NT2/D1 (cell line): ENCODE results near the gene PDE8A.
"Not testable (repeated sequence)": the region's sequence is repeated elsewhere in the genome, so short reads cannot be mapped to it uniquely, and the experiment has no call there.

Experiments
- DNase-seq: peaks from one replicate; pipeline ENCODE4 v3.0.0-alpha.2; 2011; ENCODE audit warnings: low read depth, low spot score
- H3K27me3 ChIP-seq: 2 replicates; pipeline ENCODE4 v1.6.0; 2011; ENCODE audit warnings: mild to moderate bottlenecking; ENCODE audit not compliant: insufficient read length, insufficient read depth
- H3K36me3 ChIP-seq: 2 replicates; pipeline ENCODE4 v1.6.1; 2011; ENCODE audit warnings: mild to moderate bottlenecking, low read length, mixed read lengths; ENCODE audit not compliant: insufficient read depth, insufficient read length
- H3K4me1 ChIP-seq: 2 replicates; pipeline ENCODE4 v1.5.1; 2011; ENCODE audit not compliant: insufficient read depth, insufficient read length
- H3K4me3 ChIP-seq: 2 replicates; pipeline ENCODE4 v1.5.1; 2011; ENCODE audit warnings: low read depth; ENCODE audit not compliant: insufficient read length
- H3K9ac ChIP-seq: 2 replicates; pipeline ENCODE4 v1.6.0; 2011; ENCODE audit warnings: low read depth; ENCODE audit not compliant: insufficient read length
- H3K9me3 ChIP-seq: 2 replicates; pipeline ENCODE4 v1.5.1; 2011; ENCODE audit warnings: mild to moderate bottlenecking, low read length; ENCODE audit not compliant: insufficient read depth
- SUZ12 ChIP-seq: IDR thresholded peaks from 2 replicates; pipeline ENCODE4 v1.6.1; 2011; ENCODE audit not compliant: insufficient read length, insufficient read depth; ENCODE audit errors: extremely low read depth
- YY1 ChIP-seq: IDR thresholded peaks from 2 replicates; pipeline ENCODE4 v1.6.1; 2011; ENCODE audit not compliant: insufficient read length, insufficient read depth
- ZNF274 ChIP-seq: IDR thresholded peaks from 2 replicates; pipeline ENCODE4 v1.6.1; 2011; ENCODE audit warnings: mild to moderate bottlenecking, low read depth, low read length

PDE8A gene

GRCh38 chr15:85167568-85167967, 185.9 kb downstream of the PDE8A start:
- TF ChIP-seq ZNF274 (no peak), SUZ12 (no peak)

GRCh38 chr15:85168642-85169173, 187.1 kb downstream of the PDE8A start:
- no peaks in the 10 kb centered on the region for H3K4me1 ChIP-seq
- H3K4me3 ChIP-seq: no peak overlapping the region
- peaks cover 41% of the 10 kb centered on the region for H3K9me3 ChIP-seq
- H3K36me3 ChIP-seq: no peaks in the 10 kb centered on the region
- no peaks in the 10 kb centered on the region for H3K27me3 ChIP-seq
- peak; percentile 40 for DNase-seq
- H3K9ac ChIP-seq: no peak overlapping the region
- no peak for TF ChIP-seq YY1
- TF ChIP-seq SUZ12: no peak
- TF ChIP-seq ZNF274: no peak

More at GRCh38 chr15:85167568-85167967, 185.9 kb downstream of the PDE8A start:
- no peak for DNase-seq
- Histone ChIP-seq H3K27me3 (no peaks in the 10 kb centered on the region), H3K4me1 (no peaks in the 10 kb centered on the region), H3K9me3 (peaks cover 36% of the 10 kb centered on the region), H3K4me3 (no peak overlapping the region), H3K36me3 (no peaks in the 10 kb centered on the region), H3K9ac (no peak overlapping the region)

- Histone ChIP-seq H3K9ac (no peak overlapping the region), H3K27me3 (no peaks in the 10 kb centered on the region), H3K4me3 (no peak overlapping the region), H3K4me1 (no peaks in the 10 kb centered on the region), H3K36me3 (no peaks in the 10 kb centered on the region), H3K9me3 (peaks cover 33% of the 10 kb centered on the region)
- no peak for TF ChIP-seq SUZ12
- TF ChIP-seq YY1: no peak
- no peak for TF ChIP-seq ZNF274
- DNase-seq: no peak
Observed at GRCh38 chr15:85171736-85172135, 190.1 kb downstream of the PDE8A start.

DNA sequence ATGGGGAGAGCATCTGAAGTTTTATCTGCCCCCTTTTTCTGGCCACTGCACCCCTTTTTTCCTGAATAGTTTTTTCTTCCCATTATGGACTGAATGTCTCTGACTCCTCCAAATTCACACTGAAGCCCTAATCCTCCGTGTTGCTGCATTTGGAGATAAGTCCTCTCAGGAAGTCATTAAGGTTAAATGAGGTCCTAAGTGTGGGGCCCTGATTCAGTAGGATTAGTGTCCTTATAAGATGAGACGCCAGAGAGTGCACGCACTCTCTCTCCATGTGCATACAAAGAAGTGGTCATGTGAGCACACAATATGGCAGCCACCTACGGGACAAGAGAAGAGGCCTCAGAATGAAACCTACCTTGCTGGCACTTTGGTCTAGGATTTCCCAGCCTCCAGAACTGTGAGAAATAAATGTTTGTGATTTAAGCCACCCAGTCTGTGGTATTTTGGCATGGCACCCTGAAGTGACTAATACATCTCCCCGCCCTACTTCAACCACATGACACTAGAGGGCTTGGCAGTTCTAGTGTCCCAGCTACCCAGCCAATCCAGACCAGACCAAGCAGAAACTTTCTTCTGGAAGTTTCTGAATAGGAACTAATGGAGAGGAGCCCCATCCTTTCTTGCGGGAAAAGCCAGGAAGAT, 191.3 kb downstream of the PDE8A start:
- DNase-seq: no peak
- no peaks in the 10 kb centered on the region for H3K36me3 ChIP-seq
- H3K9ac ChIP-seq: no peak overlapping the region
- no peak for TF ChIP-seq ZNF274
- TF ChIP-seq YY1: no peak
- TF ChIP-seq SUZ12: no peak
- H3K27me3 ChIP-seq: no peaks in the 10 kb centered on the region
- no peak overlapping the region for H3K4me3 ChIP-seq
- no peaks in the 10 kb centered on the region for H3K4me1 ChIP-seq
- peaks cover 33% of the 10 kb centered on the region for H3K9me3 ChIP-seq

DNA sequence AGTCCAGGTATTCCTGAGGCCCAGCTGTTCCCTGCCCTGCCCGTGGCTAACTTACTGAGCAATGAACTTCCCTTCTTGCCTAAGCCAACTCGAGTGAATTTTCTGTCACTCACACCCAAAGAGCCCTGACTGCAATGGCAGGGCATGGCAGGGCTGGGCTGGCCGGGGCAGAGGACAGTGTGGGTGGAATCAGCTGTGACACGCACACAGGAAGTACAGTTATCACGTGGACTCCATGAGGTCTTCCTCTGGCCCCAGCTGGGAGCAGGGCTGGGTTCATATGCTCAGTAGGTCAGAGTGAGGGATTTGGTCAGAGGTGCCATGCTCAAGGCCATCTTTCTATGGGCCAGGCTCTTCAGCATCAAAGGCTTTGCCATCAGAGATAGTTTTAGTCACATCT, 192.0 kb downstream of the PDE8A start:
- not testable (repeated sequence) for H3K4me1 ChIP-seq, H3K36me3 ChIP-seq, H3K9ac ChIP-seq, DNase-seq, H3K4me3 ChIP-seq, H3K27me3 ChIP-seq
- H3K9me3 ChIP-seq: peaks cover 33% of the 10 kb centered on the region

DNA sequence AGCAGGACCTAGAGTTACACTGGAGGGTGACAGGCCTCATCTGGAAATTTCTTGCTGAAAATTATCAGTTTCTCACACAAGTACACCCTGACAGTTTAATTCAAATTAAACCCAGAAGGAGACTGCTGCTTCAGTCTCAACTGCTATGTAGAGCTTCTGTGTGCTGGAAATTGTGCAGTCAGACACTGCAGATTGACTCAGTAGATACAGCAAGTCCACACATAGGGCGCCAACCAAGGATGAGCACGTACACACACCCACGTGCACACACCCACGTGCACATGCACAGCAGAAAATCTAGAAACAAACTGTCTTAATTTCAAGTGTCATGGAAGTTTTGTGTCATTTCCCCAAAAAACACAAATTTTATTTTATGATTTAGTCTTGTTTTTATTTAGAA, 192.9 kb downstream of the PDE8A start:
- Histone ChIP-seq H3K4me3 (no peak overlapping the region), H3K9ac (no peak overlapping the region), H3K9me3 (peaks cover 33% of the 10 kb centered on the region), H3K27me3 (no peaks in the 10 kb centered on the region), H3K36me3 (no peaks in the 10 kb centered on the region), H3K4me1 (no peaks in the 10 kb centered on the region)
- no peak for DNase-seq
- TF ChIP-seq SUZ12 (no peak), ZNF274 (no peak), YY1 (no peak)

GRCh38 chr15:85177042-85177515, 195.4 kb downstream of the PDE8A start:
- not testable (repeated sequence) for H3K36me3 ChIP-seq, DNase-seq, H3K9ac ChIP-seq, H3K9me3 ChIP-seq, H3K27me3 ChIP-seq, H3K4me1 ChIP-seq, H3K4me3 ChIP-seq

DNA sequence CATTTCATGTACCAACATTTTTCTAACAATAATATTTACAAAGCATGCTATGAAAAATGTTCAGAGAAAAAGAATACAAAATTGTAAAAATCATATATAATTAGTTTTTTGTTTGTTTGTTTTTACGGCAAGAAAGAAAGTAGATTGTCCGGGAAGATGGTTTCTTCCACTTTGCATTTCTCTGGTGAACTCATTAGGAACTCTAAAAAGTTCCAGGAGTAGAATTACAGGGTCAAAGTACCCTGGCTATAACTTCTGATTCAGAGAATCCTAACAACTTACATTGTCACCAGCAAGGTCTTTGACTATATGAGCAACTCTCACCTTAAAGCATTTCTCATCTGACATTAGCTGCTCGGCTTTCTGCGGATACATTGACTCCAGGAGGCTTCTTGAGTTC, 196.7 kb downstream of the PDE8A start:
- Histone ChIP-seq H3K27me3 (no peaks in the 10 kb centered on the region), H3K9me3 (no peaks in the 10 kb centered on the region), H3K36me3 (no peaks in the 10 kb centered on the region), H3K9ac (no peak overlapping the region), H3K4me1 (no peaks in the 10 kb centered on the region), H3K4me3 (no peak overlapping the region)
- no peak for TF ChIP-seq SUZ12
- DNase-seq: no peak
